OCI-LY1 (cell line): Measurements from ENCODE around the gene ACR.

Experiments
- H2AFZ ChIP-seq: fragments of 200-600 bp; sonication (generic), shearing (Covaris generic); 2 replicates; pipeline ENCODE4 v1.6.0; 2014; ENCODE audit warnings: antibody characterized with exemption, mild to moderate bottlenecking, low read length
- H3F3A ChIP-seq: fragments of 200-600 bp; sonication (generic), shearing (Covaris generic); 2 replicates; pipeline ENCODE4 v1.6.0; 2014; ENCODE audit warnings: mild to moderate bottlenecking, antibody characterized with exemption, low read length, moderate library complexity; ENCODE audit not compliant: insufficient read depth
- H3K27ac ChIP-seq: fragments of 200-600 bp; sonication (generic); 2 replicates; pipeline ENCODE4 v1.5.1; 2014; ENCODE audit warnings: low read length, mixed run types, mild to moderate bottlenecking, low read depth; ENCODE audit not compliant: poor library complexity, severe bottlenecking
- H3K27me3 ChIP-seq: fragments of 200-600 bp; sonication (generic); 2 replicates; pipeline ENCODE4 v1.6.0; 2014; ENCODE audit warnings: antibody characterized with exemption, mild to moderate bottlenecking, low read length, moderate library complexity; ENCODE audit not compliant: insufficient read depth
- H3K36me3 ChIP-seq: fragments of 200-600 bp; sonication (generic); 2 replicates; pipeline ENCODE4 v1.6.1; 2014; ENCODE audit warnings: mild to moderate bottlenecking, antibody characterized with exemption, low read length, moderate library complexity, mixed read lengths; ENCODE audit not compliant: insufficient read depth
- H3K4me1 ChIP-seq: fragments of 200-600 bp; sonication (generic); 2 replicates; pipeline ENCODE4 v1.5.1; 2014; ENCODE audit warnings: mild to moderate bottlenecking, low read length, moderate library complexity; ENCODE audit not compliant: insufficient read depth, severe bottlenecking
- H3K4me2 ChIP-seq: fragments of 200-600 bp; sonication (generic), shearing (Covaris generic); 2 replicates; pipeline ENCODE4 v1.6.1; 2014; ENCODE audit warnings: low read length
- H3K4me3 ChIP-seq: fragments of 200-600 bp; sonication (generic); 2 replicates; pipeline ENCODE4 v1.5.1; 2014; ENCODE audit warnings: low read length, low read depth, mild to moderate bottlenecking, mixed read lengths; ENCODE audit not compliant: poor library complexity, severe bottlenecking
- H3K79me2 ChIP-seq: fragments of 200-600 bp; shearing (Covaris generic); 2 replicates; pipeline ENCODE4 v1.6.1; 2016; ENCODE audit warnings: mixed run types, low read length, mixed read lengths; ENCODE audit not compliant: insufficient read depth
- H3K9ac ChIP-seq: fragments of 200-600 bp; sonication (generic), shearing (Covaris generic); 2 replicates; pipeline ENCODE4 v1.6.1; 2014; ENCODE audit warnings: mild to moderate bottlenecking, low read length, mixed read lengths
- H3K9me2 ChIP-seq: fragments of 200-600 bp; sonication (generic), shearing (Covaris generic); 2 replicates; pipeline ENCODE4 v1.6.1; 2014; ENCODE audit warnings: low read depth, mild to moderate bottlenecking, low read length, mixed read lengths
- H3K9me3 ChIP-seq: fragments of 200-600 bp; shearing (Covaris generic); 2 replicates; pipeline ENCODE4 v1.6.1; 2014; ENCODE audit warnings: low read length, mixed read lengths
- H4K20me1 ChIP-seq: fragments of 200-600 bp; sonication (generic), shearing (Covaris generic); 2 replicates; pipeline ENCODE4 v1.6.0; 2016; ENCODE audit warnings: mild to moderate bottlenecking, low read length; ENCODE audit not compliant: insufficient read depth
- CTCF ChIP-seq: fragments of 200-600 bp; sonication (generic), shearing (Covaris generic); IDR thresholded peaks from 2 replicates; pipeline ENCODE4 v1.5.1; 2017; ENCODE audit warnings: mild to moderate bottlenecking, antibody characterized with exemption, low read length, moderate library complexity, mixed read lengths
- EZH2 ChIP-seq: fragments of 200-600 bp; sonication (generic), shearing (Covaris generic); IDR thresholded peaks from 2 replicates; pipeline ENCODE4 v1.8.0; 2017; ENCODE audit warnings: borderline replicate concordance, mixed run types, mild to moderate bottlenecking, antibody characterized with exemption, low read length, moderate library complexity, mixed read lengths

The ACR gene

GRCh38 chr22:50711446-50712340 is 26.3 kb upstream of the ACR start:
- Histone ChIP-seq H3K27me3 (peaks cover 3% of the 10 kb centered on the region; the same call in 1 of the 2 replicates), H3K79me2 (no peaks in the 10 kb centered on the region), H4K20me1 (no peaks in the 10 kb centered on the region), H3K9me3 (no peaks in the 10 kb centered on the region), H3K36me3 (no peaks in the 10 kb centered on the region), H3K9ac (no peak overlapping the region), H3K9me2 (no peaks in the 10 kb centered on the region), H3K4me3 (no peak overlapping the region), H3K4me1 (no peaks in the 10 kb centered on the region), H3K4me2 (no peak overlapping the region), H3K27ac (no peak overlapping the region), H3F3A (no peaks in the 10 kb centered on the region), H2AFZ (no peak overlapping the region)
- no peak for TF ChIP-seq CTCF
- TF ChIP-seq EZH2: no peak

- Histone ChIP-seq H3K9me2 (no peaks in the 10 kb centered on the region), H3K27me3 (peaks cover 3% of the 10 kb centered on the region; the same call in 1 of the 2 replicates), H3K27ac (no peak overlapping the region), H3K9ac (no peak overlapping the region), H3F3A (no peaks in the 10 kb centered on the region), H2AFZ (no peak overlapping the region), H3K4me3 (no peak overlapping the region), H3K9me3 (no peaks in the 10 kb centered on the region), H3K36me3 (no peaks in the 10 kb centered on the region), H4K20me1 (no peaks in the 10 kb centered on the region), H3K4me1 (no peaks in the 10 kb centered on the region), H3K4me2 (no peak overlapping the region), H3K79me2 (no peaks in the 10 kb centered on the region)
- TF ChIP-seq EZH2 (no peak), CTCF (no peak)
These were observed 25.5 kb upstream of the ACR start for GRCh38 chr22:50712341-50713007.

- H3K27ac ChIP-seq: no peak overlapping the region
- H3F3A ChIP-seq: no peaks in the 10 kb centered on the region
- H3K79me2 ChIP-seq: no peaks in the 10 kb centered on the region
- H3K27me3 ChIP-seq: peaks cover 3% of the 10 kb centered on the region; the same call in 1 of the 2 replicates
- H3K9me3 ChIP-seq: no peaks in the 10 kb centered on the region
- H3K4me3 ChIP-seq: no peak overlapping the region
- no peaks in the 10 kb centered on the region for H3K36me3 ChIP-seq
- no peaks in the 10 kb centered on the region for H4K20me1 ChIP-seq
- TF ChIP-seq CTCF: no peak
- TF ChIP-seq EZH2: no peak
- H3K4me1 ChIP-seq: no peaks in the 10 kb centered on the region
- H3K9me2 ChIP-seq: no peaks in the 10 kb centered on the region
- no peak overlapping the region for H3K9ac ChIP-seq
- no peak overlapping the region for H2AFZ ChIP-seq
- H3K4me2 ChIP-seq: no peak overlapping the region
These were observed 25.0 kb upstream of the ACR start for GRCh38 chr22:50713008-50713385.
